ENCODE data around the gene PARD3.

PARD3 gene

GRCh38 chr10:34811126-34811967 is 3.7 kb downstream of the PARD3 start:
- Histone ChIP-seq H3K9me3 (ENCODE audit: control insufficient read depth, insufficient read depth, low read length) (no peaks in the 10 kb centered on the region), H3K79me2 (ENCODE audit: control insufficient read depth, low read length) (no peaks in the 10 kb centered on the region), H3K4me3 (ENCODE audit: low read length) (no peak overlapping the region), H3F3A (ENCODE audit: control insufficient read depth, insufficient read depth) (no peaks in the 10 kb centered on the region), H3K4me2 (ENCODE audit: low read length) (no peak overlapping the region), H3K9me2 (replicated peaks; ENCODE audit: control insufficient read depth, low read length) (no peaks in the 10 kb centered on the region), H3K36me3 (ENCODE audit: control insufficient read depth, low read length) (no peaks in the 10 kb centered on the region), H4K20me1 (ENCODE audit: control insufficient read depth, insufficient read depth, low read depth, low read length) (no peaks in the 10 kb centered on the region), H3K27ac (ENCODE audit: low read depth, low read length) (no peak overlapping the region), H3K27me3 (ENCODE audit: control insufficient read depth, low read length) (peaks cover 12% of the 10 kb centered on the region; the same call in 1 of the 2 replicates), H3K4me1 (ENCODE audit: control insufficient read depth, low read length) (no peaks in the 10 kb centered on the region)
- no peak for TF ChIP-seq CTCF (IDR thresholded peaks at IDR 0.05; ENCODE audit: low read depth, low read length, poor library complexity, severe bottlenecking)

GRCh38 chr10:34809796-34810195 is 5.3 kb downstream of the PARD3 start:
- H3K27ac ChIP-seq (ENCODE audit: low read depth, low read length), result no peak overlapping the region
- H3K36me3 ChIP-seq (ENCODE audit: control insufficient read depth, low read length), result no peaks in the 10 kb centered on the region
- no peaks in the 10 kb centered on the region for H3F3A ChIP-seq (ENCODE audit: control insufficient read depth, insufficient read depth)
- no peaks in the 10 kb centered on the region for H4K20me1 ChIP-seq (ENCODE audit: control insufficient read depth, insufficient read depth, low read depth, low read length)
- no peaks in the 10 kb centered on the region for H3K79me2 ChIP-seq (ENCODE audit: control insufficient read depth, low read length)
- peaks cover 12% of the 10 kb centered on the region; the same call in 1 of the 2 replicates for H3K27me3 ChIP-seq (ENCODE audit: control insufficient read depth, low read length)
- no peaks in the 10 kb centered on the region for H3K9me3 ChIP-seq (ENCODE audit: control insufficient read depth, insufficient read depth, low read length)
- H3K4me2 ChIP-seq (ENCODE audit: low read length), result no peak overlapping the region
- TF ChIP-seq CTCF (IDR thresholded peaks at IDR 0.05; ENCODE audit: low read depth, low read length, poor library complexity, severe bottlenecking), result no peak
- TF ChIP-seq EZH2phosphoT487 (IDR thresholded peaks at IDR 0.05; ENCODE audit: borderline replicate concordance, low read length), result no peak
- H3K4me1 ChIP-seq (ENCODE audit: control insufficient read depth, low read length), result no peaks in the 10 kb centered on the region
- no peak overlapping the region for H3K4me3 ChIP-seq (ENCODE audit: low read length)
- no peaks in the 10 kb centered on the region for H3K9me2 ChIP-seq (replicated peaks; ENCODE audit: control insufficient read depth, low read length)

- H3K4me1 ChIP-seq (ENCODE audit: control insufficient read depth, low read length), result no peaks in the 10 kb centered on the region
- H3F3A ChIP-seq (ENCODE audit: control insufficient read depth, insufficient read depth), result no peaks in the 10 kb centered on the region
- peaks cover 12% of the 10 kb centered on the region; the same call in 1 of the 2 replicates for H3K27me3 ChIP-seq (ENCODE audit: control insufficient read depth, low read length)
- no peak overlapping the region for H3K4me3 ChIP-seq (ENCODE audit: low read length)
- no peak overlapping the region for H3K27ac ChIP-seq (ENCODE audit: low read depth, low read length)
- no peak for TF ChIP-seq CTCF (IDR thresholded peaks at IDR 0.05; ENCODE audit: low read depth, low read length, poor library complexity, severe bottlenecking)
- no peak for TF ChIP-seq EZH2phosphoT487 (IDR thresholded peaks at IDR 0.05; ENCODE audit: borderline replicate concordance, low read length)
- H3K9me2 ChIP-seq (replicated peaks; ENCODE audit: control insufficient read depth, low read length), result no peaks in the 10 kb centered on the region
- no peaks in the 10 kb centered on the region for H3K79me2 ChIP-seq (ENCODE audit: control insufficient read depth, low read length)
- no peaks in the 10 kb centered on the region for H3K36me3 ChIP-seq (ENCODE audit: control insufficient read depth, low read length)
- H4K20me1 ChIP-seq (ENCODE audit: control insufficient read depth, insufficient read depth, low read depth, low read length), result no peaks in the 10 kb centered on the region
- no peaks in the 10 kb centered on the region for H3K9me3 ChIP-seq (ENCODE audit: control insufficient read depth, insufficient read depth, low read length)
- no peak overlapping the region for H3K4me2 ChIP-seq (ENCODE audit: low read length)
Measured at GRCh38 chr10:34808801-34809745, 6.0 kb downstream of the PARD3 start.
